Liver (tissue), 9 donors: ENCODE results near the gene PPP1R9A. TPM values are rescaled to one million over a fixed set of nuclear protein-coding genes. Genes with fewer than 3 reads are reported as not detected.

Source experiments
- DNase-seq: peaks from one replicate; pipeline ENCODE4 v3.0.0-alpha.2; 2017; ENCODE audit warnings: low spot score
- H3K27ac ChIP-seq, 2 donors: one replicate each; pipeline ENCODE4 v1.7.0; 2013; ENCODE audit warnings: inconsistent platforms in 2 of 2, low read length in 2 of 2, control low read depth in 1 of 2, low read depth in 1 of 2, mild to moderate bottlenecking in 1 of 2
- H3K27me3 ChIP-seq, 4 donors: one replicate each; pipeline versions ENCODE4 v1.6.1 to v1.7.0; 2013; ENCODE audit warnings: low read length in 3 of 4, inconsistent platforms in 1 of 4, mild to moderate bottlenecking in 1 of 4, moderate library complexity in 1 of 4; ENCODE audit not compliant: control insufficient read depth in 4 of 4, insufficient read depth in 4 of 4
- H3K36me3 ChIP-seq, 4 donors: one replicate each; pipeline versions ENCODE4 v1.6.1 to v1.7.0; 2013; ENCODE audit warnings: low read length in 3 of 4, mild to moderate bottlenecking in 3 of 4, low read depth in 1 of 4, moderate library complexity in 1 of 4; ENCODE audit not compliant: control insufficient read depth in 4 of 4, insufficient read depth in 3 of 4
- H3K4me1 ChIP-seq, 4 donors: one replicate each; pipeline versions ENCODE4 v1.6.1 to v1.7.0; 2013; ENCODE audit warnings: low read length in 3 of 4, mild to moderate bottlenecking in 3 of 4, moderate library complexity in 1 of 4; ENCODE audit not compliant: control insufficient read depth in 4 of 4, insufficient read depth in 4 of 4
- H3K4me3 ChIP-seq, 3 donors: one replicate each; pipeline versions ENCODE4 v1.6.1 to v1.7.0; 2013; ENCODE audit warnings: low read length in 3 of 3, control low read depth in 1 of 3, low read depth in 1 of 3, mild to moderate bottlenecking in 1 of 3
- H3K9ac ChIP-seq, 2 donors: one replicate each; pipeline ENCODE4 v1.7.0; 2013; ENCODE audit warnings: low read length in 2 of 2, mild to moderate bottlenecking in 2 of 2, moderate library complexity in 2 of 2, control low read depth in 1 of 2, low read depth in 1 of 2
- H3K9me3 ChIP-seq, 4 donors: one replicate each; pipeline versions ENCODE4 v1.6.1 to v1.7.0; 2013; ENCODE audit warnings: low read length in 3 of 4; ENCODE audit not compliant: control insufficient read depth in 4 of 4
- CTCF ChIP-seq: fragments of 150-350 bp; IDR thresholded peaks from 2 replicates; pipeline ENCODE4 v1.5.1; 2017; ENCODE audit warnings: improper control_type of control experiment, low read depth, low read length; ENCODE audit not compliant: missing input control
- EGR1 ChIP-seq, 2 donors: IDR thresholded peaks; 2 replicates each; pipeline ENCODE4 v1.6.1; 2016 to 2018; ENCODE audit warnings: antibody characterized with exemption in 2 of 2, low read depth in 2 of 2
- FOXA2 ChIP-seq: IDR thresholded peaks from 2 replicates; pipeline ENCODE4 v1.6.1; 2016; ENCODE audit warnings: antibody characterized with exemption
- GABPA ChIP-seq, 2 donors: IDR thresholded peaks in 1 of 2; conservative IDR thresholded peaks in 1 of 2; 2 replicates each; pipeline ENCODE4 v1.6.1; 2016; ENCODE audit warnings: antibody characterized with exemption in 2 of 2, mild to moderate bottlenecking in 1 of 2, moderate library complexity in 1 of 2
- HNF4G ChIP-seq: IDR thresholded peaks from 2 replicates; pipeline ENCODE4 v1.6.1; 2016; ENCODE audit warnings: antibody characterized with exemption
- JUND ChIP-seq, 2 donors: IDR thresholded peaks; 2 replicates each; pipeline ENCODE4 v1.6.1; 2016; ENCODE audit warnings: antibody characterized with exemption in 2 of 2
- NR2F2 ChIP-seq: IDR thresholded peaks from 2 replicates; pipeline ENCODE4 v1.6.1; 2016; ENCODE audit warnings: antibody characterized with exemption
- RAD21 ChIP-seq, 2 donors: IDR thresholded peaks; 2 replicates each; pipeline ENCODE4 v1.6.1; 2016; ENCODE audit warnings: antibody characterized with exemption in 2 of 2, mild to moderate bottlenecking in 2 of 2
- REST ChIP-seq: IDR thresholded peaks from 2 replicates; pipeline ENCODE4 v1.6.1; 2016; ENCODE audit warnings: antibody characterized with exemption, mild to moderate bottlenecking
- RXRA ChIP-seq, 2 donors: IDR thresholded peaks; 2 replicates each; pipeline ENCODE4 v1.6.1; 2017 to 2018; ENCODE audit warnings: antibody characterized with exemption in 2 of 2, mild to moderate bottlenecking in 1 of 2
- SP1 ChIP-seq: IDR thresholded peaks from 2 replicates; pipeline ENCODE4 v1.6.1; 2018; ENCODE audit warnings: antibody characterized with exemption, mild to moderate bottlenecking
- TAF1 ChIP-seq: conservative IDR thresholded peaks from 2 replicates; pipeline ENCODE4 v1.6.1; 2016; ENCODE audit warnings: antibody characterized with exemption, mild to moderate bottlenecking
- ZBTB33 ChIP-seq: IDR thresholded peaks from 2 replicates; pipeline ENCODE4 v1.6.1; 2016; ENCODE audit warnings: antibody characterized with exemption
- WGBS: extraction: QIAGEN DNeasy Blood & Tissue Kit; methylation state at CpG from one replicate; pipeline ENCODE4 v1.1.7; 2013; 5-methylcytosine and 5-hydroxymethylcytosine counted together
- polyA plus RNA-seq, 2 donors: library from polyadenylated mRNA; stranded (reverse) in 1 of 2; unstranded in 1 of 2; fragments of 200-250 nt in 1 of 2; fragments of >200 nt in 1 of 2; fragmentation: Nextera tagmentation in 1 of 2; extraction: Ambion mirVana in 1 of 2; gene quantifications; one replicate each; pipeline versions ENCODE4 v1.2.1 to v1.2.3, GENCODE V29; 2013 to 2015
- total RNA-seq, 2 donors: library from RNA; depleted of rRNA; stranded (reverse); fragments of >200 nt; gene quantifications; one replicate each; pipeline ENCODE4 v1.2.3, GENCODE V29; 2014
- donor health status: healthy.
- donor health status: healthy.
- donor health status: healthy.
- donor health status: healthy.
- donor health status: healthy.

Gene PPP1R9A
- total and polyA plus RNA-seq, 4 donors: 0.17 to 5.4 (median 2.7) TPM

GRCh38 chr7:95106401-95106800, 199.0 kb downstream of the PPP1R9A start:
- Histone ChIP-seq H3K4me1 (no peaks in the 10 kb centered on the region), H3K4me3 (no peak overlapping the region), H3K27me3 (no peaks in the 10 kb centered on the region), H3K9me3 (no peaks in the 10 kb centered on the region), H3K36me3 (no peaks in the 10 kb centered on the region), H3K9ac (no peak overlapping the region), H3K27ac (no peak overlapping the region)
- DNase-seq: no peak
- 95% methylated on average over 2 of the region's 2 CpGs for WGBS
- TF ChIP-seq TAF1 (no peak), HNF4G (no peak), RAD21 (IDR thresholded peaks at IDR 0.05) (no peak), JUND (IDR thresholded peaks at IDR 0.05) (no peak), GABPA (IDR thresholded peaks at IDR 0.05 in 1 of 2, conservative IDR thresholded peaks at IDR 0.05 in 1 of 2) (no peak), RXRA (IDR thresholded peaks at IDR 0.05) (no peak)

- Histone ChIP-seq H3K4me1 (no peaks in the 10 kb centered on the region), H3K27me3 (no peaks in the 10 kb centered on the region), H3K27ac (no peak overlapping the region), H3K9ac (no peak overlapping the region), H3K4me3 (no peak overlapping the region), H3K36me3 (no peaks in the 10 kb centered on the region), H3K9me3 (no peaks in the 10 kb centered on the region)
- WGBS: 96% methylated on average over 3 of the region's 3 CpGs
- no peak for TF ChIP-seq TAF1
- no peak for DNase-seq
Measured at GRCh38 chr7:95110707-95111106, 203.3 kb downstream of the PPP1R9A start.

GRCh38 chr7:95113590-95113989, 206.2 kb downstream of the PPP1R9A start:
- no peaks in the 10 kb centered on the region for H3K4me1 ChIP-seq
- no peaks in the 10 kb centered on the region for H3K27me3 ChIP-seq
- TF ChIP-seq CTCF: no peak
- no peak for TF ChIP-seq NR2F2
- no peak overlapping the region for H3K27ac ChIP-seq
- no peaks in the 10 kb centered on the region for H3K36me3 ChIP-seq
- no peaks in the 10 kb centered on the region for H3K9me3 ChIP-seq
- no peak overlapping the region for H3K4me3 ChIP-seq
- no peak overlapping the region for H3K9ac ChIP-seq
- no peak for DNase-seq

- 27% methylated on average over 2 of the region's 2 CpGs for WGBS
- no peak for DNase-seq
- Histone ChIP-seq H3K4me1 (no peaks in the 10 kb centered on the region), H3K27me3 (no peaks in the 10 kb centered on the region), H3K27ac (no peak overlapping the region), H3K4me3 (no peak overlapping the region), H3K9me3 (no peaks in the 10 kb centered on the region), H3K36me3 (no peaks in the 10 kb centered on the region), H3K9ac (no peak overlapping the region)
- TF ChIP-seq FOXA2 (no peak), SP1 (no peak), EGR1 (IDR thresholded peaks at IDR 0.05; ENCODE audit: low read depth in 2 of 2) (no peak), REST (no peak), GABPA (IDR thresholded peaks at IDR 0.05 in 1 of 2, conservative IDR thresholded peaks at IDR 0.05 in 1 of 2) (no peak), ZBTB33 (no peak)
Measured at GRCh38 chr7:95126053-95126709, 218.8 kb downstream of the PPP1R9A start.
